Osteocyte (in vitro differentiated cells): ENCODE data around the gene CDC42EP4. TPM values are rescaled to one million over a fixed set of nuclear protein-coding genes. Genes with fewer than 3 reads are reported as not detected.

Experiments
- DNase-seq: peaks from one replicate; pipeline ENCODE4 v3.0.0; 2021; ENCODE audit warnings: mixed read lengths; ENCODE audit not compliant: unreplicated experiment; ENCODE audit errors: extremely low spot score
- H3K27ac Mint-ChIP-seq: one replicate; pipeline ENCODE4 v1.8.0; 2021; ENCODE audit warnings: mild to moderate bottlenecking, mixed read lengths; ENCODE audit not compliant: unreplicated experiment
- H3K27me3 Mint-ChIP-seq: one replicate; pipeline ENCODE4 v1.8.0; 2021; ENCODE audit warnings: mixed read lengths; ENCODE audit not compliant: unreplicated experiment
- H3K36me3 Mint-ChIP-seq: one replicate; pipeline ENCODE4 v1.8.0; 2021; ENCODE audit warnings: mixed read lengths; ENCODE audit not compliant: unreplicated experiment
- H3K4me1 Mint-ChIP-seq: one replicate; pipeline ENCODE4 v1.8.0; 2021; ENCODE audit warnings: mixed read lengths; ENCODE audit not compliant: unreplicated experiment
- H3K4me3 Mint-ChIP-seq: one replicate; pipeline ENCODE4 v1.8.0; 2021; ENCODE audit warnings: mild to moderate bottlenecking, moderate library complexity, mixed read lengths; ENCODE audit not compliant: unreplicated experiment
- H3K9me3 Mint-ChIP-seq: one replicate; pipeline ENCODE4 v1.8.0; 2021; ENCODE audit warnings: mixed read lengths; ENCODE audit not compliant: unreplicated experiment
- CTCF ChIP-seq: fragments of 200-600 bp; sonication (generic); IDR thresholded peaks from 2 replicates; pipeline ENCODE4 v1.5.0; 2021; ENCODE audit warnings: antibody characterized with exemption, mild to moderate bottlenecking, moderate library complexity
- total RNA-seq: library from RNA; stranded (reverse); gene quantifications from 2 replicates; pipeline ENCODE4 v1.2.1, GENCODE V29; 2021

The CDC42EP4 gene
- total RNA-seq, 1 donor from 2014 or later: 32.0 TPM

GRCh38 chr17:73234736-73235135 lies 77.1 kb downstream of the CDC42EP4 start:
- no peaks in the 10 kb centered on the region for H3K27me3 Mint-ChIP-seq
- TF ChIP-seq CTCF: no peak
- no peak overlapping the region for H3K4me3 Mint-ChIP-seq
- DNase-seq: no peak
- H3K9me3 Mint-ChIP-seq: no peaks in the 10 kb centered on the region
- peaks cover 41% of the 10 kb centered on the region for H3K4me1 Mint-ChIP-seq
- peaks cover 34% of the 10 kb centered on the region for H3K36me3 Mint-ChIP-seq
- no peak overlapping the region for H3K27ac Mint-ChIP-seq

Other genes with a start within 250 kb of the CDC42EP4 start
- gene SLC39A11, start 219.3 kb downstream of the CDC42EP4 start, total RNA-seq: 48.2 and 50.2 TPM in 2 replicates
- gene SSTR2, start 147.0 kb downstream of the CDC42EP4 start, total RNA-seq: 28.6 and 29.9 TPM in 2 replicates
- gene COG1, start 118.9 kb downstream of the CDC42EP4 start, total RNA-seq: 45.6 and 45.7 TPM in 2 replicates
- gene CPSF4L, start 50.1 kb downstream of the CDC42EP4 start, total RNA-seq: not detected in 2 replicates